GM12892 (cell line): ENCODE measurements around the gene TM4SF18.

Experiments
- POLR2A ChIP-seq: IDR thresholded peaks from 2 replicates; pipeline ENCODE4 v1.6.1; 2011; ENCODE audit warnings: low read depth, low read length, control low read depth
- POLR2AphosphoS5 ChIP-seq: IDR thresholded peaks from 2 replicates; pipeline ENCODE4 v1.6.1; 2011; ENCODE audit warnings: low read depth, low read length, control low read depth
- TAF1 ChIP-seq: IDR thresholded peaks from 2 replicates; pipeline ENCODE4 v1.6.1; 2011; ENCODE audit warnings: low read depth, mild to moderate bottlenecking, control low read depth, low read length, borderline replicate concordance

- no peak for TF ChIP-seq POLR2A
- no peak for TF ChIP-seq POLR2AphosphoS5
- TF ChIP-seq TAF1 = no peak
Measured at GRCh38 chr3:149288655-149289054, 44.8 kb downstream of the TM4SF18 start.
